Breast epithelium (tissue), 4 donors: Measurements from ENCODE around the gene MIXL1. TPM values are rescaled to one million over a fixed set of nuclear protein-coding genes. Genes with fewer than 3 reads are reported as not detected.

Experiments
- DNase-seq, 2 donors: peaks; one replicate each; pipeline ENCODE4 v3.0.0-alpha.2; 2019; ENCODE audit warnings: low spot score in 2 of 2
- H3K27ac ChIP-seq, 2 donors: fragments of 200-600 bp; sonication (generic) in 1 of 2; one replicate each; pipeline ENCODE4 v1.5.1; 2016 to 2019; ENCODE audit warnings: mild to moderate bottlenecking in 1 of 2
- H3K27me3 ChIP-seq, 2 donors: fragments of 200-600 bp; sonication (generic) in 1 of 2; one replicate each; pipeline versions ENCODE4 v1.5.1 to v1.6.0; 2017 to 2019; ENCODE audit warnings: control low read depth in 1 of 2, mild to moderate bottlenecking in 1 of 2
- H3K36me3 ChIP-seq: fragments of 200-600 bp; one replicate; pipeline ENCODE4 v1.5.1; 2019
- H3K4me1 ChIP-seq, 2 donors: fragments of 200-600 bp; sonication (generic); one replicate each; pipeline ENCODE4 v1.5.1; 2016 to 2019; ENCODE audit warnings: control low read depth in 1 of 2
- H3K4me3 ChIP-seq, 3 donors: fragments of 200-600 bp; sonication (generic); 1 replicate in 2 of 3; 2 replicates in 1 of 3; pipeline ENCODE4 v1.5.1; 2016 to 2019; ENCODE audit warnings: mild to moderate bottlenecking in 3 of 3, moderate library complexity in 2 of 3
- H3K9me3 ChIP-seq, 2 donors: fragments of 200-600 bp; sonication (generic) in 1 of 2; one replicate each; pipeline ENCODE4 v1.5.1; 2016 to 2019; ENCODE audit warnings: control low read depth in 1 of 2
- CTCF ChIP-seq, 3 donors: fragments of 450-650 bp; IDR thresholded peaks; one replicate each; pipeline ENCODE4 v1.5.1; 2016 to 2017; ENCODE audit warnings: antibody characterized with exemption in 3 of 3, mild to moderate bottlenecking in 3 of 3, moderate library complexity in 3 of 3
- POLR2A ChIP-seq: fragments of 450-650 bp; IDR thresholded peaks from one replicate; pipeline ENCODE4 v1.6.1; 2016; ENCODE audit warnings: antibody characterized with exemption, mild to moderate bottlenecking, moderate library complexity
- POLR2AphosphoS5 ChIP-seq, 3 donors: sonication (generic); formaldehyde crosslinking; IDR thresholded peaks; one replicate each; pipeline ENCODE4 v1.6.1; 2017; ENCODE audit warnings: antibody characterized with exemption in 3 of 3
- intact Hi-C: fragments of 100-400 bp; cut with DNase I; formaldehyde crosslinking; loops from one replicate; pipeline ENCODE4 v1.15.1; 2023; ENCODE audit warnings: low total_unique reads
- total RNA-seq, 3 donors: library from RNA; depleted of rRNA; stranded (reverse); fragments of >200 nt; gene quantifications; one replicate each; pipeline ENCODE4 v1.1.0, GENCODE V29; 2016

Gene MIXL1
- total RNA-seq, 3 donors from 2014 or later: not detected

- H3K9me3 ChIP-seq: no peaks in the 10 kb centered on the region
- H3K36me3 ChIP-seq: no peaks in the 10 kb centered on the region
- intact Hi-C loops: no loop called here
- H3K4me3 ChIP-seq: no peak overlapping the region
- TF ChIP-seq CTCF (IDR thresholded peaks at IDR 0.05): no peak
- no peak for TF ChIP-seq POLR2AphosphoS5 (IDR thresholded peaks at IDR 0.05)
- no peaks in the 10 kb centered on the region for H3K27me3 ChIP-seq
- no peak for DNase-seq
- H3K27ac ChIP-seq: no peak overlapping the region
- no peaks in the 10 kb centered on the region for H3K4me1 ChIP-seq
Measured at GRCh38 chr1:226207048-226207447, 16.4 kb upstream of the MIXL1 start.

- no peak overlapping the region for H3K27ac ChIP-seq
- TF ChIP-seq POLR2AphosphoS5 (IDR thresholded peaks at IDR 0.05): no peak
- TF ChIP-seq CTCF (IDR thresholded peaks at IDR 0.05): no peak
- TF ChIP-seq POLR2A: no peak
Measured at GRCh38 chr1:226209307-226210059, 14.0 kb upstream of the MIXL1 start.

GRCh38 chr1:226210571-226211176, 12.8 kb upstream of the MIXL1 start:
- intact Hi-C loops: no loop called here
- no peaks in the 10 kb centered on the region for H3K36me3 ChIP-seq

More at GRCh38 chr1:226209307-226210059, 14.0 kb upstream of the MIXL1 start:
- Histone ChIP-seq H3K4me1 (no peaks in the 10 kb centered on the region), H3K9me3 (no peaks in the 10 kb centered on the region), H3K4me3 (no peak overlapping the region), H3K36me3 (no peaks in the 10 kb centered on the region), H3K27me3 (no peaks in the 10 kb centered on the region)
- intact Hi-C loops: no loop called here
- DNase-seq: no peak

GRCh38 chr1:226211181-226211821, 12.2 kb upstream of the MIXL1 start:
- DNase-seq: no peak
- Histone ChIP-seq H3K4me1 (no peaks in the 10 kb centered on the region), H3K27me3 (no peaks in the 10 kb centered on the region), H3K36me3 (no peaks in the 10 kb centered on the region), H3K4me3 (no peak overlapping the region), H3K9me3 (no peaks in the 10 kb centered on the region), H3K27ac (no peak overlapping the region)
- intact Hi-C loops: no loop called here
- TF ChIP-seq CTCF (IDR thresholded peaks at IDR 0.05): no peak
- no peak for TF ChIP-seq POLR2A
- no peak for TF ChIP-seq POLR2AphosphoS5 (IDR thresholded peaks at IDR 0.05)

More at GRCh38 chr1:226210571-226211176, 12.8 kb upstream of the MIXL1 start:
- no peaks in the 10 kb centered on the region for H3K27me3 ChIP-seq
- H3K27ac ChIP-seq: no peak overlapping the region
- no peak for DNase-seq
- H3K9me3 ChIP-seq: no peaks in the 10 kb centered on the region
- no peak overlapping the region for H3K4me3 ChIP-seq
- TF ChIP-seq POLR2A (no peak), CTCF (IDR thresholded peaks at IDR 0.05) (no peak)
- H3K4me1 ChIP-seq: no peaks in the 10 kb centered on the region

- no peak overlapping the region for H3K27ac ChIP-seq
- H3K4me3 ChIP-seq: no peak overlapping the region
- intact Hi-C loops: no loop called here
- no peaks in the 10 kb centered on the region for H3K27me3 ChIP-seq
- H3K36me3 ChIP-seq: no peaks in the 10 kb centered on the region
- no peaks in the 10 kb centered on the region for H3K4me1 ChIP-seq
- no peaks in the 10 kb centered on the region for H3K9me3 ChIP-seq
- DNase-seq: no peak
- TF ChIP-seq POLR2AphosphoS5 (IDR thresholded peaks at IDR 0.05): no peak
- TF ChIP-seq CTCF (IDR thresholded peaks at IDR 0.05): no peak
- no peak for TF ChIP-seq POLR2A
Measured at GRCh38 chr1:226212545-226212944, 10.9 kb upstream of the MIXL1 start.
